Renal cortex interstitium (tissue), 11 donors: ENCODE data around the gene PPP1R7. TPM values are rescaled to one million over a fixed set of nuclear protein-coding genes. Genes with fewer than 3 reads are reported as not detected.

Experiments
- DNase-seq, 11 donors: peaks; one replicate each; pipeline ENCODE4 v3.0.0-alpha.2; 2013; ENCODE audit warnings: low read depth in 9 of 11, low spot score in 4 of 11; ENCODE audit errors: extremely low read depth in 1 of 11
- polyA plus RNA-seq, 3 donors: library from polyadenylated mRNA; unstranded; fragments of 120-200 nt; gene quantifications; one replicate each; pipeline ENCODE4 v1.2.1, GENCODE V29; 2013; ENCODE audit not compliant: insufficient read length in 3 of 3

Gene PPP1R7
- polyA plus RNA-seq, 3 donors = 66.9 to 84.2 (median 77.4) TPM

DNA sequence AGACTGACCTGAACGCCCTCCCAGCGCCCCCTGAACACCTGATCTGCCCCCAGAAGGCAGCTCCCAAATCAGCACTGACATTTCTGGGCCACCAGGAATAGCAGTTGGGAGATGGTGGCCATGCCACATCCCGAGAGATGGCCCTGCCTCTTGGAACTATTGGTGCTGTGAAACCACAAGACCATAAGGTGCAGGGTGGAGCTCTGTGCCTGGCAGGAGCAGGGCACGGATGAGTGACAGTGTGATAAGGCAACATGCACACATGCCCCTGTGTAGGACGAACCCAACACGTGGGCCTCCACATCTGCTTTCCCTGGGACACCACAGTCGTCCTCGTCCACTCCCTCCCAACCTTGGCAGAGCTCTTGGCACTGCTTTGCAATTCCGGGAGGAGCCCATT lies 65.2 kb downstream of the PPP1R7 start:
- DNase-seq = no peak

DNA sequence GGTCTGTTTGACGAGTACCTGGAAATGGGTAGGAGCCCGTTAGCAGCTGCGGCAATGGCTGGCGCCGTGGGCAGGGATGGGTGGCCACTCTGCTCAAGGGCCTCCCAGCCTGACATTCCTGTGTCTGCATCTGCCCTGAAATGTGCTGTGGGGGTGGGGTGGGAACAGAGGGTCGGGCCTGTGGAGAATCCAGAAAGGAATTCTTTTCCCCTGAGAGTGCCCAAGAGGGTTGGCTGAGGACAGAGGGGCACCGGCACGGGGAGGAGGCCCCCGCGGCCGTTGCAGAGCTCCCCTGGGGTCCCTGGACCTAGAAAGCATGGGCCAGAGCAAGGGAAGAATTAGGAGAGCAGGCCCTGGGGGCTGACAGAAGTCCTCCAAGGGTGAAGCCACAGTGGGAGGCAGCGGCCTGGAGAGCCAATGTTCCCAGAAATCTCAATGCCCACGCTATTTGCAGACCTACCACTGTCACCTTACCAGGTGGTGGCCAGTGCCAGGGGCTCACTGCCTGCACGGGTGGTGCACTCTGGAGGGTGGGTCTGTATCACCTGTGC lies 66.0 kb downstream of the PPP1R7 start:
- DNase-seq = no peak

DNA sequence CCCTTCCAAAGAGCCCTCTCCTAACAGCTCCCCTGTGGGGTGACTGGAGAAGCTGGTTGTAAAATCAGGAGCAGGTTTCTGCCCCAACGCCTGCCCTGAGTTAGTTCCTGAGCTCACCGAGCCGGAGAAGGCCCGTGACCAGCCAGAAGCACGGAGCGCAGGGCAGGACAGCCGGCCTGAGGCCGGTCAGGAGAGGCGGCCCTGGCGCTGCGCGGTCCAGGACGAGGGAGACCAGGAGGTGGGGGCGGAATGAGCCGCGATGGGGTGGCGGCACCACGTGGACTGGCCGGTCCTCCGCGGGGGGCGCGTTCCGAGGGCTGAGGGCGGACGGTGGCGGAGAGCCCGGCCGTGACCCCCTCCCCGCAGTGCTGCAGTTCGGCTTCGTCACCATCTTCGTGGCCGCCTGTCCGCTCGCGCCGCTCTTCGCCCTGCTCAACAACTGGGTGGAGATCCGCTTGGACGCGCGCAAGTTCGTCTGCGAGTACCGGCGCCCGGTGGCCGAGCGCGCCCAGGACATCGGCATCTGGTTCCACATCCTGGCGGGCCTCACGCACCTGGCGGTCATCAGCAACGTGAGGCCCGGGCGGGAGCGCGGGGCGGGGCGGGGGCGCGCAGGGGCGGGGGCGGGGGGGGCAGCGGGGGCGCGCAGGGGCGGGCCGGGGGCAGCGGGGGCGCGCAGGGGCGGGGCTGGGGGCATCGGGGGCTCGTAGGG lies 67.2 kb downstream of the PPP1R7 start:
- DNase-seq = peak in 9 of 11 donors; percentile 39 to 74 (median 57)

DNA sequence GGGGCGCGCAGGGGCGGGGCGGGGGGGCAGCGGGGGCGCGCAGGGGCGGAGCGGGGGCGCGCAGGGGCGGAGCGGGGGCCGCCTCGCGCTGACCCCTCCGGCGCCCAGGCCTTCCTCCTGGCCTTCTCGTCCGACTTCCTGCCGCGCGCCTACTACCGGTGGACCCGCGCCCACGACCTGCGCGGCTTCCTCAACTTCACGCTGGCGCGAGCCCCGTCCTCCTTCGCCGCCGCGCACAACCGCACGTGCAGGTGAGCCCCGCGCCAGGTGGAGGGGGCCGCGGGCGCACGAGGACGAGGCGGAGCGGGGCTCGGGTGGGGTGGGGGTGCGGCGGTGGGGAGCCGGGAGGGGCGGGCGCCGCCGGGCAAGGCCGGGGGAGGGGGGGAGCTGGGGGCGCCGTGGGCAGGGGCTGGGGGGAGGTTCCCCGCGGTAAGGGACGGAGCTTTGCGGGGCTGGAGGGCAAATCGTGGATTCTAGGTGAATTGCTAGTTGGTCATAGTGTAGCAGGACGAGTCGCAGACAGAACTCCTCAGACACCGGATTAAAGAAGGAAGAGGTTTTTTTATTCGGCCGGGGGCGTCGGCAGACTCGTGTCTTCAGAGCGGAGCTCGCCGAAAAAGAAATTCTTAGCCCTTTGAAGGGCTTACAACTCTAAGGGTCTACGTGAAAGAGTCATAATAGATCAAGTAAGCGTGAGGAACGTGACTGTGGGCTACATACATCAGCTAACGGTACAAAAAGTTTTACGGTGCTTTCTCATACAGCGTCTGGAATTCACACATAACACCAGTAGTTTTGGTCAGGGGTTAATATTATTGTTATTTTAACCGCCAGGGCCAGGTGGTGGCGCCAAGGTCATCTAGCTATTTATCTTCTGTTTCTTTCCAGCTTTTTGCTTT lies 68.1 kb downstream of the PPP1R7 start:
- DNase-seq = no peak

DNA sequence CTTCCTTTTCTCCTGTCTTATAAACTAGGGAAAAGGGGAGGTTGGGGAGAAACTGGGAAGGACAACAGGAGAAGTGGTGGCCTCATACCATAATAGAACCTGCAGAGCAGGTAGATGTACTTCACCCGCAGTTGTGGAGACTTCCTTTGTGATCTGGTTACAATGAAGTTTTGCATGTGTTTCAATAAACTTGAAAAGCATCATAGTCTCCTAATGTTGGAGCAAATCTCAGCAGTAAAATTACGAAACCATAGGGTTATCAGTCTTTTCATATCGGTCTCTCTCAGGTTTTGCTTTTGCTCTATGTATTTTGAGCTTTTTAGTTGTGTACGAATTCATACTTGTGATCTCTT lies 68.7 kb downstream of the PPP1R7 start:
- DNase-seq = no peak

DNA sequence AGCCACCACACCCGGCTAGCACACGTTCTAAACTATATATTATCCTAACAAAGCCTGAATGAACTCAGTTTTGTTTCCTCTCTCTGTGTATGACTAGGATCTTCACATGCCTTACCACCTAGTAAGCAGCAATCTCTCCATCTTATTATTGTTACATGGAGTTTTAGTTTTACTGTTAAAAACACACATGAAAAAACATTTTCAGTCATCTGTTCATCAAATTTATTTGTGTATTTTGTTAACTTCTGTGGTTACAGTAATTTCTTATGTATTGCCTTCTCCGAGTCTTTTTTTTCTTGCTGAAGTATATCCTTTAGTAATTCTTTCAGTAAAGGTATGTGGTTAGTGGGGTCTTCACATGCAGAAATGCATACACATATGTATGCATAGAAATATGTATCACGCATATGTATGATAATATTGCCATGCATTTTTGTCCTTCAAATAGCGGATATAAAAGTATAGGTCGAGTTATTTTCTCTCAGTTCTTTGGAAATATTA lies 69.6 kb downstream of the PPP1R7 start:
- no peak for DNase-seq

DNA sequence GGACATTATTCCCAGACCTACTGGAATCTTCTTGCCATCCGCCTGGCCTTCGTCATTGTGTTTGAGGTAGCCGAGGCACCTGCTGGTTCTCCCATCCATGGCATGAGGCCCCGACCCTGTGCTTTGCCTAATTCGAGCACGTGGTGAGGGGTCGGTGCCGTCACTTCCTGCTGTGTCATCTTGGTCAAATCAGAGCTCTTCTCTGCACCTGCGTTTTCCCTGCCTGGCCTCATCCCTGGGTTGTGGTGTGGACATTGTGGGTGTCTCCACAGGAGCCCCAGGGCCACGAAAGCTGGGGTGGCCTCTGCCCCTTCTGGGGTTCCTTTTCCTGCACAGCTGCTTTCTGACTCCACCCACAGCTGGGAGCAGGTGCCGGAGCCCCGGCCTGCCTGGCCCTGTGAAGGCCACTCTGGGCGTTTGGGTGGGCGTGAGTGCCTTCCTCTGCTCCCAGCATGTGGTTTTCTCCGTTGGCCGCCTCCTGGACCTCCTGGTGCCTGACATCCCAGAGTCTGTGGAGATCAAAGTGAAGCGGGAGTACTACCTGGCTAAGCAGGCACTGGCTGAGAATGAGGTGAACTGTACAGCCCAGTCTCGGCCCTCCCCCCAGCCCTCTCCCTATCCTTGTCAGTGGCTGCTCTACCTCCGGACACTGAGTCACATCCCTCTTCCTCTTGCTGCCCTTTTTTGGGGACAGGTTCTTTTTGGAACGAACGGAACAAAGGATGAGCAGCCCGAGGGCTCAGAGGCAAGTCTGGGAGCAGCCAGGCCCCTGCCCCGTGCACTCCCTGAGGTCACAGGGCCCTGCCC lies 73.1 kb downstream of the PPP1R7 start:
- no peak for DNase-seq

DNA sequence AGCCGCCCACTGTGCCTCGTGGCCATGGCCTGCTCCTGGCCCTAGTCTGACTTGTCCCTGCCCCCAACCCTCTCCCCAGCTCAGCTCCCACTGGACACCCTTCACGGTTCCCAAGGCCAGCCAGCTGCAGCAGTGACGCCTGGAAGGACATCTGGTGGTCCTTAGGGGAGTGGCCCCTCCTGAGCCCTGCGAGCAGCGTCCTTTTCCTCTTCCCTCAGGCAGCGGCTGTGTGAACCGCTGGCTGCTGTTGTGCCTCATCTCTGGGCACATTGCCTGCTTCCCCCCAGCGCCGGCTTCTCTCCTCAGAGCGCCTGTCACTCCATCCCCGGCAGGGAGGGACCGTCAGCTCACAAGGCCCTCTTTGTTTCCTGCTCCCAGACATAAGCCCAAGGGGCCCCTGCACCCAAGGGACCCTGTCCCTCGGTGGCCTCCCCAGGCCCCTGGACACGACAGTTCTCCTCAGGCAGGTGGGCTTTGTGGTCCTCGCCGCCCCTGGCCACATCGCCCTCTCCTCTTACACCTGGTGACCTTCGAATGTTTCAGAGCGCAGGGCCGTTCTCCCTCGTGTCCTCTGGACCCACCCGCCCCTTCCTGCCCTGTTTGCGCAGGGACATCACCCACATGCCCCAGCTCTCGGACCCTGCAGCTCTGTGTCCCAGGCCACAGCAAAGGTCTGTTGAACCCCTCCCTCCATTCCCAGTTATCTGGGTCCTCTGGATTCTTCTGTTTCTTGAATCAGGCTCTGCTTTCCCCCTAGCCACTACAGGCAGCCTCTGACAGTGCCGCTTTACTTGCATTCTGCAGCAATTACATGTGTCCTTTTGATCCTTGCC lies 74.0 kb downstream of the PPP1R7 start:
- no peak for DNase-seq

DNA sequence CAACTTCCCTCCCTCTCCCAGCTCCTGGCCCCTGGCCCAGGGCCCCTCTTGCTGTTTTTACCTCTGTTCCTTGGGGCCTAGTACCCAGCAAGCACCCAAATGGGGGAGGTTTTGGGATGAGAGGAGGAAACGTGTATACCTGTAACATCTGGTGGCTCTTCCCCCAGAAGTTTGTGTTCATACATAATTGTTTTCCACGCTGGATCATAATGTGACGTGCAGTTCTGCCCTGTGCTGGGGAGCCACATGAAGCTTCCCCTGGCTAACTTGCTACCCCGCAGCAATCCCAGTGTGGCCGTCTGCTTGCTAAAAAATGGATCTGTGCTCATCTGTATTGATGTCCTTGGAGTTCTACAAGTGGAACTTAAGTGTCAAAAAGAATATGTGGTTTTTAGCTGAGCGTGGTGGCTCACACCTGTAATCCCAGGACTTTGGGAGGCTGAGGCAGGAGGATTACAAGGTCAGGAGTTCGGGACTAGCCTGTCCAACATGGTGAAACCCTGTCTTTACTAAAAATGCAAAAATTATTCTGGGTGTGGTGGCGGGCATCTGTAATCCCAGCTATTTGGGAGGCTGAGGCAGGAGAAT lies 74.7 kb downstream of the PPP1R7 start:
- no peak for DNase-seq

DNA sequence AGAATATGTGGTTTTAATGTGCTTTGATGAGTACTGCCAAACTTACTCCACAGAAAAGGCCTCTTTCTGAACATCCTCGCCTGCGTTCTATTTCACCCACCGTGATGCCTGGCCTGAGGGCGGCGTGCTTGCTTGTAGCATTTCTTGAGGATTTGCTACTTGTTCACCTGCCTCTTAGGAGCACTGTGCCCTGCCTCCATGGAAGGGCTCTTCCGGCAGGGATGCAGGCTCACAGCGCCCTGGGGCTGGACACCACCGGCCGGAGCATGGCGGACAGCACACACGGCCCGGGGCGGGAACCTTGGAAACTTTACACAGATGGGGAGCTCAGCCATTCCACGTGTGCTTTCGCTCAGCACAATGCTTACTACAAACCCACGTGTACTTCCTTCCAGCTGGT lies 75.3 kb downstream of the PPP1R7 start:
- DNase-seq = no peak

DNA sequence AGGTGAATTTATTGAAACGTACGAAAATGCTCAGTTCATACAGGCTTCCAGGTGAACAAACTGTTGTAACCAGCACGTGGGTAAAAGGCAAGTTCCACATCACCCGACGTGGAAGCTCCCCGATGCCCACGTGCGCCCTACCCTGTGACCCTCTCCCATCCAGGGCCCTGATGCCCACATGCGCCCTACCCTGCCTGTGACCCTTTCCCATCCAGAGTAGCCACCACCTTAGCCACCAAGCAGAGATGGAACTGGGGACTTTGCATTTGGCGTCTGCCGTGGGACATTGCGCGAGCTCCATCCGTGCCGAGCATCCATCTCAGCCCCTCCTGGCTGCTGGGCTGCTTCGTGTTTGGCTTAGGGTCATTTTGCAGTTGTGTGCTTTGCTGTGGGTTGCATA lies 75.7 kb downstream of the PPP1R7 start:
- DNase-seq = no peak

DNA sequence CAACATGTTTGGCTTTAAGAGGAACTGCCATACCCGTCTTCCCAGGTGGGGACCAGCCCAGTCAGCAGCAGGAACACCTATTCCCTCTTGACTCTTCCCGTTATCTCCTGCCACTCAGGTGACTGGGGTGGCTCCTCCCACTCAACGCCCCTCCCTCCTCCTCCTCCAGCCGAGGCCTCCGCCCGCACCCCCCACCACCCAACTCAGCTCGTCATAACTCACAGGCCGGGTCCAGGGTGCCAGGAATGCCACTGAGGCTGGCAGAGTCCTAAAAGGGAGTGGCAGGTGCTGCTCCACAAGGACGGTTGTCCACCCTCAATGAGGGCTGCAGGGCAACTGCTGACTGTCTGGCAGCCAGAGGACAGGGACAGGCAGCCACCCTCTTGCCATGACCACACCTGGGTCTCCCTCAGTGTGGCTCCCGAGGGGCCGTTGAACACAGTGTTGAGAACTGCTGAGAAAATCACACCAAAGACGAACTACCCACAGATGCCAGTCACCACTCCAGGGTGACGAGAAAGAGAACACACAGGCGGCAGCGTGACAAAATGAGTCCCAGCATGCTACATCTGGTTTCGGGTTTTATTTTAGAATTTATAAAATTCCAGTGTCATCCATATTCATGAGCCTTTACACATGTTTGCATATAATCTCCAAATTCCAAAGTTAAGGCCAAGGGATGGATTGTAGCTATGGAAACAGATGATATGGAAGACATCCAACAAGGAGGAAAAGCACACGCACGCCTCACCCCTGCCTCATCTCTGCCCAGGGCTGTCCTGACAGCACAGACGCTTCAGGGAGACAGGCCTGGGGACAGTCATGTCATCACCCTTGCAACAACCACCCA lies 76.7 kb downstream of the PPP1R7 start:
- peak in 1 of 11 donors; percentile 54 for DNase-seq

DNA sequence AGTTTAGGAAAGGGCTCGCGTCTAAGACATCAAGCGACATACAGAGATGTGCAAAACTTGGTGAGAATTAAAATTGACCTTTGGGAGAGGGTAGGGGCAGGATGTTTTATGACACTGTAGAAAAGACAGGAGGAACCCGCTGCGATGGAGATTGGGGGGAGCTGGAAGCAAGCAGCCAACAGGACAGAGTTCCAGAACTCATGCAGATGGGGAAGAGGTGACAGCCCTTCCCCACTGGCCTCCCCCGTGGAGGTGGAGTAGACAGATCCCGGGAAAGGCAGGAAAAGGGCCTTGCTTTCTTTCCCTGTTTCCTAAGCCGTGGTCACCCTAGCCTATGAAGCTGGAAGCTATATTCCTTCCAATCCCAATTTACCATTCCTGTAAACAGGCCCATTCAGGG lies 77.3 kb downstream of the PPP1R7 start:
- no peak for DNase-seq

DNA sequence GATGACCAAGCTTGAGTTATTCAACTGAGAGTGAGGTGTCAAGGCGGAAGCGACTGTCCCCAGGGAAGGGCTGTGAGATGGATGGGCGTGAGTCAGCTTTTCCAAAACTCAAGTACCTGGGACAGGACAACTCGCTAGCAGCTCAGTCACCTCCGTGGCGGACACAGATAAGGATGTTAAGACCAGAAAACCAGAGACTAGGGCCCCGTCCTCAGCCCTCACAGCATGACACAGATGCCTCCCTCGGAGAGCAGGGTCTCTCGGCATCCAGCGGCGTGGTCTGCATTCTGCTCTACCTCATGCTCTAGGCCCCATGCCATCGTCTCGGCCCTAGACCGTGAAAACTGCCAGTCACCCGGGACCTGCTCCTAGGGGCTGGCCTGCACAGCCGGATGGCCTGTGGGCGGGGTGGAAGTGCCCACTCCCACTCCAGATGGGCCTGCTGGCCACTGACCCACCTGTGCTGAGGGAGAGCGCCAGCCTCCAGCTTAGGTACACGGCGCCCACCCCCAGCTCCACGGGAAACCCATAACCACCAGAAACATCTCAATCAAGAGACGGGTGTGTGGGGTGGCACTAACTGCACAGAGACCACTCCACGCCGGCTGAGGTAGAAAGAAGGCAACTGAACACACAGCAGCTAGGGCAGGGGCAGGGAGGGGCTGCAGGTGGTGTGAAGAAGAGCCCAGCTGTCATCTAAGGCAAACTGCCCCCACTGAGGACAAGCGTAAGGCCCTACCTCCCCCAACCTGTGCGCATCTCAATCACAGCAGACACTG lies 78.0 kb downstream of the PPP1R7 start:
- DNase-seq = no peak

DNA sequence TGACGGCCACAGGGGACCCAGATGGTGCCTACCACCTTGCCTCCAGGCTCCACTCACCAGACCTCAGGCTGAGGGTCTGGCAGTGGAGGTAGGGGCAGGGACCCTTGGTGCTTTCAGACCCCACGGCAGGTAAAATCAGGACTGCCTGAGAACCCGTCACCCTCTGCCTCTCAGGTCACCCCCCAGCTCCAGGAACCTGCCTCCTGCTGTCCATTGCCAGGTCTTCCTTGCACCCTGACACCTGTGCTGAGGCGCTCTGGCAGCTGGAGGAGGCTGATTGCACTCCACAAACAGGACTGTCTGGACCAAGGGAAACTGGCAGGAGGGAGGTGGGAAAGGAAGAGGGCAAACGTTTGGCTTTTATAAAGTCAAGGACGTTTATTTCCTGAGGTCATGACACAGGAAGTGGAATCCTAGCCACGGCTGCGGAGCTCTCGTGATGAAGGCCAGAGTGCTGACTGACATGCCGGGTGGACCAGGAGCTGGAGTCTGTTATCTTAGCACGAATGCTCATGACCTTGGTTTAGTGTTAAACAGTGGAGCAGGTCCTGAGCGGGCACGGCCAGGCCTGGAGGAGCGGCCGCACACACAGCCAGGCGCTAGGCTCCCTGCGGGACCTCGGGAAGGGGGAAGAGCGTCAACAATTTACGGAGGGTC lies 78.7 kb downstream of the PPP1R7 start:
- DNase-seq = no peak
